GM12892 (cell line): ENCODE results near the gene HMGN4.

Experiments used
- POLR2AphosphoS5 ChIP-seq: IDR thresholded peaks from 2 replicates; pipeline ENCODE4 v1.6.1; 2011; ENCODE audit warnings: low read depth, low read length, control low read depth
- TAF1 ChIP-seq: IDR thresholded peaks from 2 replicates; pipeline ENCODE4 v1.6.1; 2011; ENCODE audit warnings: low read depth, mild to moderate bottlenecking, control low read depth, low read length, borderline replicate concordance

DNA sequence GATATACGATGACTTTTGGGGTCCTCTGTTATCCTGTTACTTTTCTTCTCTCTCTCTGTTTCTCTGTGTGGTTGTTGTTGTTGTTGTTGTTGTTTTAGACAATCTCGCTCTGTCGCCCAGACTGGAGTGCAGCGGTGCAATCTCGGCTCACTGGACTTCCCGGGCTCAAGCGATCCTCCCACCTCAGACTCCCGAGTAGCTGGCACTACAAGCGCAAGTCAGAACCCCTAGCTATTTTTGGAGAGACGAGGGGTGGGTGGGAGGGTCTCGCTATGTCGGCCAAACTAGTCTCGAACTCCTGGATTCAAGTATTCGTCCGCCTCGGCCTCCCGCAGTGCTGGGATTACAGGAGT is 39.5 kb downstream of the HMGN4 start:
- TF ChIP-seq POLR2AphosphoS5 (no peak), TAF1 (no peak)
